ENCODE measurements around the gene YIF1B. TPM values are rescaled to one million over a fixed set of nuclear protein-coding genes. Genes with fewer than 3 reads are reported as not detected.

YIF1B gene
- polyA plus RNA-seq, 5 donors: 24.0 to 49.7 (median 31.4) TPM

DNA sequence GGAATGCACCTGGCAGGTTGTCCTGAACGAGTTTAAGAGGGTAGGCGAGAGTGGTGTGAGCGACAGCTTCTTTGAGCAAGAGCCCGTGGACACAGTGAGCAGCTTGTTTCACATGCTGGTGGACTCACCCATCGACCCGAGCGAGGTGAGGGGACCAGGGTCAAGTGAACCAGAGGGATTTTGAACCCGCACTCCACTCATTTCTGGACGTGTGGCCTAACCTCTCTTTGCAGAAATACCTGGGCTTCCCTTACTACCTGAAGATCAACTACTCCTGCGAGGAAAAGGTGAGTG is 21.6 kb upstream of the YIF1B start:
- no peak for DNase-seq

DNA sequence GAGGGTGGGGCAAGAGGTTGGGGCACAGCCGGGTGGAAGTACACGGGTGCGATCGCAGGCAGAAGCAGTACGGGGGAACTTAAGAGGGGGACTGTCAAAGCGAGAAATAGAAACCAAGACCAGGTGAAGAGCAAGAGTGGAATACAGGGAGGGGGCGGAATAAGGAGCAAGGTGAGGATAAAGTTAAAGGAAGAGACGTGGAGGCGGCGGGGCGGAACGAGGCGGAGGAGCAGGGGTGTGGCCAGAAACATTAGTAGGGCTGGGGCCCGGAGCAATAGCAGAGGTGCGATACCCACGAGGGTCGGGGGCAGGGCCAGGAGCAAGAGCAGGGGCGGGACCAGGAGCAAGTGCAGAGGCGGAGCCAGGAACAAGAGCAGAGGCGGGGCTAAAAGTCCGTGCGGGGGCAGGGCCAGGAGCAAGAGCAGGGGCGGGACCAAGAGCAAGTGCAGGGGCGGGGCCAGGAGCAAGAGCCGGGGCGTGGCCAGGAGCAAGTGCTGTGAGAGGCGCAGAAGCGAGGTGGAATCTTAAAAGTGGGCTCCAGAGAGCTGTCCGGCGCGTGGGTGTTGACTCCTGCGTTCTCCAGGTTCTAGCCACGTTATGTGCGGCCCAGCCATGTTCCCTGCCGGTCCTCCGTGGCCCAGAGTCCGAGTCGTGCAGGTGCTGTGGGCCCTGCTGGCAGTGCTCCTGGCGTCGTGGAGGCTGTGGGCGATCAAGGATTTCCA is 21.1 kb upstream of the YIF1B start:
- DNase-seq: peak; percentile 85 to 88

DNA sequence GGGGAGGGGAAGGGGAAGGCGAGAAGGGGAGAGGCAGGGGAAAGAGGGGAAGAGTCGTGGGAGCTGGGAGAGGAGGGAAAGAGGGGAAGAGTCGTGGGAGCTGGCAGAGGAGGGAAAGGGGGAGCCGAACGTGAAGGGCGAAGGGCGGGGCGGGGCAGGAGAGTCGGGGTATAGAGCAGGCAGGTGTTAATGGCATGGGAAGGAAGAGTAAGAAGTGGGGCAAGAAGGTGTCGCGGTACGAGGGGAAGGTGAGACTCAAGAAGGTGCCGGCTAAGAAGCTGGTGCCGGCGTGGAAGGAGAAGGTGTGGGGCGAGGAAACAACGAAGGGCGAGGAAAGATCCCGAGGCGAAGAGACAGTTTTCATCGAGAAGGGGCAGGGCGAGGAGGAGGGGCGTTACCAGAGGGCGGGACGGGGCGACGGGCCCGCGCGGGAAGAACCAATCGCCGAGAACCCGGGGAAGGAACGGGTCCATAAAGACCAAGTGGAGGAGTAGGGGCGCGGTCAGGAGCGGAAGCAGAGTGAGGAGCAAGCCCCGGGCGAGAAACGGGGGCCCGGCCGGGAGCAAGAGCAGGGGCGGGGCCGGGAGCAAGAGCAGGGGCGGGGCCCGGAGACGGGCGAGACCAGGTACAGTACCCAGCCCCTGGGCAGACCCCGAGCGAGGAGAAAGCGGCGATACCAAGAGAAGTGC is 20.3 kb upstream of the YIF1B start:
- peak; percentile 91 to 92 for DNase-seq

DNA sequence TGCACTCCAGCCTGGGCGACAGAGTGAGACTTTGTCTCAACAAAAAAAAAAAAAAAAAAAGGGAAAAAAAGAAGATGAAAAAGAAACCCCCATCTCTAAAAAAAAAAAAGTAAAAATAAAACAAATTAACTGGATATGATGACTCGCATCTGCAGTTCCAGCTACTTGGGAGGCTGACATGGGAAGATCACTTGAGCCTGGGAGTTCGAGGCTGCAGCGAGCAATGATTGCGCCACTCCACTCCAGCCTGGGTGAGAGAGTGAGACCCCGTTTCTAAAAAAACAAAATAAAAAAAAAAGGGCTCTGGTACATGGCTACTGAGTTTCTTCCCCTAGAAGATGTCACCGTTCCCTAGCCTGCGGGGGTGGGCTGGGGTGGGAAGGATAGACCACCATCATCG is 17.5 kb upstream of the YIF1B start:
- no peak for DNase-seq

DNA sequence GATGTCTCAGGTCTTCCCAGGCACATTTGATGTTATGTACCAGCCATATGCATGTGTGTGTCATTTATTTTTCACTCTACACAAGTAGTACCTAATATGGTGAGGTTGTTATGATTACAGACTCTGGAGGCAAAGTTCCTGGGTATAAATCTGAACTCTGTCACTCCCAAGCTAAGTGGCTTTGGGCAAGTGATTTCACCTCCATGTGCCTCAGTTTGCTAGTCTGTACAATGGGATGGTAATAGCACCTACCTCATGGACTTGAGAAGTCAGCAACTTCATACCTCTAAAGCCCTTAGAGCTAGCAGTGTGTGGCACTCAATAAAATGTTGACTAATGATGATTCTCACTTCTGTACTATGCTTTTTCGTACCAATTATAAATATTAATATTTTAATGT is 16.0 kb upstream of the YIF1B start:
- no peak for DNase-seq

DNA sequence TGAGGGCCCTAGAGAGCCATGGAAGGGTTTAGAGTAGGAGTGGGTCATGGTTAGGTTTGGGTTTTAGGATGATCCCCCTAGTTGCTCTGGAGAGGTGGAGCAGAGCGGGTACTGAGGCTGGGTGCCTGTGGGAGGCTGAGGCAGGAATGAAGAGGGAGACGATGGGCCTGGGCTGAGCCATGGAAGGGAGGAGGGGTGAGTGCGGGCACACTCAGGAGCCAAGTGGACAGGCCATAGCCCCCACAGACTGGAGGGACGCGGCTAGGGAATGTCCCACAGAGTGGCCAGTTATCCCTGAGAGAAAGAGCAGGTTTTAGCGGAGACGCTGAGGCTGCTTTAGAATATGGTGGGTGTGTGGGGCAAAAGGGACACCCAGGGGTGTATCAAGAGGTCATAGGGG is 13.9 kb upstream of the YIF1B start:
- no peak for DNase-seq

DNA sequence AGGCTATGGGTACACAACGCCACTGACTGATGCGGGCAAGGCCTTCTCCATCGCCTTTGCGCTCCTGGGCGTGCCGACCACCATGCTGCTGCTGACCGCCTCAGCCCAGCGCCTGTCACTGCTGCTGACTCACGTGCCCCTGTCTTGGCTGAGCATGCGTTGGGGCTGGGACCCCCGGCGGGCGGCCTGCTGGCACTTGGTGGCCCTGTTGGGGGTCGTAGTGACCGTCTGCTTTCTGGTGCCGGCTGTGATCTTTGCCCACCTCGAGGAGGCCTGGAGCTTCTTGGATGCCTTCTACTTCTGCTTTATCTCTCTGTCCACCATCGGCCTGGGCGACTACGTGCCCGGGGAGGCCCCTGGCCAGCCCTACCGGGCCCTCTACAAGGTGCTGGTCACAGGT is 10.8 kb upstream of the YIF1B start:
- DNase-seq: no peak

DNA sequence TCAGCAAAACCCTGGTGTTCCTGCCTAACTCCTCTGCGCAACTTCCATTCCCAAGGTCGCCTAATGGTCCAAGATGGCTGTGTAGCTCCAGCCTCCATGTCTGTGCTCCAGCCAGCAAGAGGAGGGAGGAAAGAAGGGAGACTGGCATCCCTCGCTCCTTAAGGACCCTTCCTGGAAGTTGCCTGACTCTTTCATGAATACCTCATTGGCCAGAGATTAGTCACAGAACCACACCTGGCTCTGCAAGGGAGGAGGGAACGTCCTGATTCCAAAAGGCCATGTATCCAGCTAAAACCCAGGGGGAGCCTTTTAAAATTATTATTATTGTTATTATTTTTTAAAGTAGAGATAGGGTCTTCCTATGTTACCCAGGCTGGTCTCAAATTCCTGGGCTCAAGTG is 8.7 kb upstream of the YIF1B start:
- DNase-seq: no peak

DNA sequence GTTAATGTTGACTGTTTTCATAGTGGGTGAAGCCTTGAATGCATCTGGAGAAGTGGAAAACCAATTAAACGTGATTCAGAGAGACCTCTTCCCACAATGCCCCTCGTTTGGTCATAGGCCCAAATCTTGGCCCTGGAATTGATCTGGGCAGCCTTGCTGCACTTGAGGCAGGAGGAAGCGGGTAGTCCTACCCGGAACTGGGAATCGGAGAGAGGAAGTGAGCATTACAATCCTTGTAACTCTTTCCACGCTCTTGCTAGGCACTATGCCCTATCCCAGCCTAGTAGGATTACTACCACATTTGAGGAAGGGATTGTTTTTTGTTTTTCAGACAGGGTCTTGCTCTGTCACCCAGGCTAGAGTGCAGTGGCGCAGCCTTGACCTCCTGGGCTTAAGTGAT is 7.5 kb upstream of the YIF1B start:
- no peak for DNase-seq

DNA sequence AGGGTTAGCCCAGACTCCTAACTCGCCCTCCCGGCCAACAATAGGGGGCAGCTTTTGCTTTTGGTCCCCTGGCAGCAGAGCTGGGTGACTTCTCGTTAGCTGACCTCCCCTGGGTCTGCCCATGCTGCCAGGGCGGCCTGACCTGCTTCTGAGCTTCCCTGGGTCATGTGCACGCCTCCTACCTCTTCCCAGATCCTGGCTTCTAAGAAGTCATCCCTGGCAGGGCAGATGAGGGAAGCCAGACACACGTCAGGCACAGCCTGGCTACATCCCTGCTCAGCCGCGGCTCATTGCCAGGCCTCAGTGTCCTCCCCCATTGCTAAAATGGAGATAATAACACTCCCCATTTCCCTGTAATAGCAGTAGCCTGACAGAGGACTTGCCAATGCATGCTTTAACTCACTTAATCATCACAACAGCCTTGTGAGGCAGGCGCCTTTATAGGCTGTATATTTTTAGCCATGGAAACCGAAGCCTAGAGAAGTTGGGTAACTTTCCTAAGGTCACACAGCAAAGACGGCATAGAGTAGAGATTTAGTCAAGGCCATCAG is 6.0 kb upstream of the YIF1B start:
- peak in 1 of 2 donors; percentile 64 for DNase-seq

DNA sequence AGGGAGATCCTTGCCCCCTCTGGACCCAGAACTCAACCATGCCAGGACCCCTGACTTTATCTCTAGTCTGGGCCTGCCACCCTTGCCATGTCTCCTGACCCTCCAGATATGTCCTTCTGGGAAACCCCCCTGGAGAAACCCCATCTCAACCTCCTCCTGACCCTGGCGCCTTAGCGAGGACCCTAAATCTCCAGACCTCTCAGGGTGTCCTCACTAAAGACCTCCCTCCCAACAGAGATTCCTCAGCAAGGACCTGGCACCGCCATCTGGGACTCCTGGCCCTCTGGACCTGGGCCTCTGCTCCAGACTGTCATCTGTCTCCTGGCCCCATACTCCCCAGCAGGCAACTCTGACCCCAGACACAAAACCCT is 5.2 kb upstream of the YIF1B start:
- DNase-seq: no peak

DNA sequence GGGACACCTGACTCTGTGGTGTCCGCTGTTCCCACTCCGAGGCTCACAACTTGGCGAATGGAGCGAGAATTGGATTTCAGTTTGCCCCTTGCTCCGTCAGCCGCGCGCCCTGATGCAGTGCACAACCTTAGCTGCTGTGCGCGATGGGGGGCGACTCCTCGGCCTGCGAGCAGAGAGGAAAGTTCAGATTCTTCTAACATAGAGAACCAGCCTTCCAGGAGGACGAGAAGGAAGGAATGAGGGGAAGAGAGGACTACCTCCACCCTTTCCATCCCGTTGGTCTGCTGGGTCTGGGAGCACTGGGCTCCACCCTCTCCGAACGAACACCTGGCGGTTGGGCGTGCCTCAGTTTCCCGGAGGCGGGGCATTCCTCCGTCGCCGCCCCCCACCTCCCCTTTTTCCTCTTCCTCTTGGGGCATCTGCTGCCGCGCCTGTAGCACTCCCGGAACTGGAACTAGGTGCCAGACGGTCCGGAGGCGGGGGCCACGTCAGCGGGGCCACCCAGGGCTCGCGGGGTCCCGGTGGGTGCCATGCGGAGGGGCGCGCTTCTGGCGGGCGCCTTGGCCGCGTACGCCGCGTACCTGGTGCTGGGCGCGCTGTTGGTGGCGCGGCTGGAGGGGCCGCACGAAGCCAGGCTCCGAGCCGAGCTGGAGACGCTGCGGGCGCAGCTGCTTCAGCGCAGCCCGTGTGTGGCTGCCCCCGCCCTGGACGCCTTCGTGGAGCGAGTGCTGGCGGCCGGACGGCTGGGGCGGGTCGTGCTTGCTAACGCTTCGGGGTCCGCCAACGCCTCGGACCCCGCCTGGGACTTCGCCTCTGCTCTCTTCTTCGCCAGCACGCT is 3.9 kb upstream of the YIF1B start, which contains the start of gene KCNK6:
Gene KCNK6, plus strand, starts transcription at position 425 of the 838 bp plus-strand sequence. Its CDS starts 106 bp downstream, at position 531.
- DNase-seq: no peak

DNA sequence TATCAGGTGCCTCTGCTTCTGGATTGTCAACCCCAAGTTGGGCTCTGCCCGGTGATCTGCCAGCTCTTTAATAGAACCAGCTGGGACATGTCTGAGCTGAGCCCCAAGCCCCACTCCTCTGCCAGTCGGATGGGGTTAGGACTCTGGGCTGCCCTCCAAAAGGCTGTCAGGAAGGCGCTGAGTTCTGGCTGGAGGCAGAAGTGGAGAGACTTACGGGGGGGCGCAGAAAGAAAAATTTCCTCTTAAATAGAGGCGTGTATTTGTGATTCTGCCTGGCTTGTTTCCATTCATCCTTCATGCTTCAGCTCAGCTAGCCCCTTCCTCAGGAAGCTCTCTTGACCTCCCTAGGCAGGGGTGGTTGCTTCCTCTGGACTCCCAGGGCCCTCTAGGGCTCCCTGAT is 2.9 kb upstream of the YIF1B start:
- peak; percentile 62 to 71 for DNase-seq

DNA sequence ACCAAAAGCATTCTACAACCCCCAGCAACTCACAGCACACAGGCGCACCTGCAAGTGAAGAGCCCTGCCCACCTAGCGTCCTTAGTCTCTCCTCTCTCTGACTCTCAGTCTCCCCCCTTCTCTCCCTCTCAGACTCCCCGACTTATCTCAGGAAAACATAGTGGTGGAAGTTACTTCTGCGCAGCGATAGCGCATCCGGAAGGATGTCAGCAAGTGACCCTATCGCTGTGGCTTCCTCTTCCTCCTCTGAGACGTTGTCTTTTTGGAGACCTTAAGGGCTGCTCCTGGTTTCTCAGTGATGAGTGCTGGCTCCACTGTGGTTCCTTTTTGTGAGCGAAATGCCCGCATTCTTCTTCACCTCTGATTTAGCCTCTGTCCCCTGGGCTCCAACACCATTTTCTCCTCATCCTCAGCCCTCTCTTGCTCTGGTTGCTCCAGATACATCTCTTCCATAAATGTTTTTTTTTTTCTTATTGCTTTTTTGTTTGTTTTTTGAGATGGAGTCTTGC is 1.4 kb upstream of the YIF1B start:
- no peak for DNase-seq

DNA sequence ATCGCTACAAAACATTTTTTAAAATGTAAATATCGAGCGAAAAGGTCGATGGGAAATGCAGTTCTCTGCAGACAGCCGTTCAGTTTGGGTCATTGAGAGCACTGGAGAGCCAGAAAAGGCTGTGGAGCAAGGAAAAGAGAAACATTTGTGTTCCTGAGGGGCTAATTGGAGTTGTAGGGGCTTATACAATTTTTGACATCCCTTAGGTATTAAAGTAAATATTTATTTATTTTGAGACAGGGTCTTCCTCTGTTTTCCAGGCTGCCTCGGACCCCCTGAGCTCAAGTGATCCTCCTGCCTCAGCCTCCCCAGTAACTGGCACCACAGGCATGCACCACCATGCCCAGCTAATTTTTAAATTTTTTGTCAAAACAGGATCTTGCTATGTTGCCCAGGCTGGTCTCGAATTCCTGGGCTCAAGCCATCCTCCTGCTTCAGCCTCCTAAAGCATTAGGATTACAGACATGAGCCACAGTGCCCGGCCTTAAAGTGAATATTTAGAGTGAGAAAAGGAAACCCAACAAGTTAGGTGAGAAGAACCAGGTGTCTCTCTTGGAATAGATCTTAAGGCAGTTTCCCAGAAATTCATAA is 825 bp upstream of the YIF1B start:
- DNase-seq: no peak

DNA sequence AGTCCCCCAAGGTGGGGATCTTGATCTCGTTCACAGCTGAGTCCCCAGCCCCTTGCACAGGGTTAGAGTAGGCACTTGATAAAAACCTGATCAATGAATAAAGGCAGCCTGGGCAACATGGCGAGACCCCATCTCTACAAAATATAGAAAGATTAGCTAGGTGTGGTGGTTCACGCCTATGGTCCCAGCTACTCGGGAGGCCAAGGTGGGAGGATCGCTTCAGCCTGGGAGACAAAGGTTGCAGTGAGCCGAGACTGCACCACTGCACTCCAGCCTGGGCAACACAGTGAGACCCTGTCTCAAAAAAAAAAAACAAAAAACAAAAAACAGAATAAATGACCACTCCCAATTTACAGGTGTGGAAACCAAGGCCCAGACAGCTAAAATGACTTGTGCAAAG is 4.8 kb downstream of the YIF1B start:
- DNase-seq: no peak

DNA sequence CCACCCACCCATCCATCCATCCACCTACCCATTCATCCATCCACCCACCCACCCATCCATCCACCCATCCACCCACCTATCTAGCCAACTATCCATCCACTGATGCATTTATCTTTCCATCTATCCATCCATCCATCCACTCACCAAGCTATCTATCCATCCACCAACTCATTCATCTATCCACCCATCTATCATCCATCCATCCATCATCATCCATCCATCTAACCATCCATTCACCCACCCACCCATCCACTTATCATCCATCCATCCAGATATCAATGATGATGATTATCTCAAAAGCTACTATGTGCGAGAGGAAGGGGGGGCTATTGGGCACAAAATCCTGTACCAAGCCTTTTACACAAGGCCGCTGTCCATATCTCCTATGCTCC is 5.5 kb downstream of the YIF1B start:
- DNase-seq: no peak

DNA sequence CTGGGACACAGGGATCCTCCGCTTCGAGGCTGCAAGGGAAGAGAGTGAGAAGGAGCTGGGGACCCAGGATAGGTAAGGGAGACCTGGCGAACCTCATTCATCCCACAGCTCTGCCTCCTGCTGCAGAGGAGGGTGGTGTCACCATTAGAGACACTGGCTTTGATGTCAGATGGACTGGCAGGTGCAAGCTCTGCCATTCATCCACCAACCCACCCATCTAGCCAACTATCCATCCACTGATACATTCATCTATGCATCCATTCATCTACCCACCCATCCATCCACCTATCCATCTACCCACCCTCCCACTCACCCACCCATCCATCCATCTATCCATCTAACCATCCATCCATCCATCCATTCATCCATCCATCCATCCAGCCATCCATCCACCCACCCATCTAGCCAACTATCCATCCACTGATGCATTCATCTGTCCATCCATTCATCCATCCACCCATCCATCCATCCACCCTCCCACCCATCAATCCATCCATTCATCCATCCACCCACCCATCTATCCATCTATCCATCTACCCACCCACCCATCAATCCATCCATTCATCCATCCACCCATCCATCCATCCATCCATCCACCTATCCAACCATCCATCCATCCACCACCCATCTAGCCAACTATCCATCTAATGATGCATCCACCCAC is 6.0 kb downstream of the YIF1B start:
- no peak for DNase-seq

DNA sequence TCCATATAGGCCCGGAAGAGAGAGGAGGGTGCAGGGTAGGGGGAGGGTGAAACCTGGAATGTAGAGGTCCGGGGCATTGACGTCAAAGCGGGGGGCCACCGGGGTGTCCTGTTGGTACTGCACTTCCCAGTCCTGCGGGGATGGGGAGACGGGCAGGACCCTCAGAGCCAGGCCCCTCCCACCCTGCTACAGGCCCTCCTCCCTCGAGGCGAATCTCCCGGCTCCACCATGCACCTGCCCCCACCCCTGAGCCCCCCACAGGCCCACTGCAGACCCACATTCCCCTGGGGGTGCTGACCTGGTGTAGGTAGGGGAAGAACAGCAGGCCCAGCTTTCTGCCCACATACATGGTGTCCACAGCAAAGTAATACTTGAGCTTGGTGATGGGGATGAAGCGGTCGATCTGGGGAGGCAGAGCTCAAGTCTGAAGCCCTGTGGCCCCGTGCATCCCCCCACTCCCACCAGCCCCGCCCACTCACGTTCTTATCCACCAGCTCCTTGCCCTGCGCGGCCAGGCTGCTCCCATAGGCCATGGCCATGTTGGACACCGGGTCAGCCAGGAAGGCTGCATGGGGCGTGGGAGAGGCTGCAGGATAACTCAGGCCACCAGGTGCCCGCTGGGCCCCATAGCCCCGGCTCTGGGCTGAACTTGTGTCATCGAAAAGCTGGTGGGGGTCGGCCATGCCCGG is 6.7 kb downstream of the YIF1B start:
- DNase-seq: no peak

DNA sequence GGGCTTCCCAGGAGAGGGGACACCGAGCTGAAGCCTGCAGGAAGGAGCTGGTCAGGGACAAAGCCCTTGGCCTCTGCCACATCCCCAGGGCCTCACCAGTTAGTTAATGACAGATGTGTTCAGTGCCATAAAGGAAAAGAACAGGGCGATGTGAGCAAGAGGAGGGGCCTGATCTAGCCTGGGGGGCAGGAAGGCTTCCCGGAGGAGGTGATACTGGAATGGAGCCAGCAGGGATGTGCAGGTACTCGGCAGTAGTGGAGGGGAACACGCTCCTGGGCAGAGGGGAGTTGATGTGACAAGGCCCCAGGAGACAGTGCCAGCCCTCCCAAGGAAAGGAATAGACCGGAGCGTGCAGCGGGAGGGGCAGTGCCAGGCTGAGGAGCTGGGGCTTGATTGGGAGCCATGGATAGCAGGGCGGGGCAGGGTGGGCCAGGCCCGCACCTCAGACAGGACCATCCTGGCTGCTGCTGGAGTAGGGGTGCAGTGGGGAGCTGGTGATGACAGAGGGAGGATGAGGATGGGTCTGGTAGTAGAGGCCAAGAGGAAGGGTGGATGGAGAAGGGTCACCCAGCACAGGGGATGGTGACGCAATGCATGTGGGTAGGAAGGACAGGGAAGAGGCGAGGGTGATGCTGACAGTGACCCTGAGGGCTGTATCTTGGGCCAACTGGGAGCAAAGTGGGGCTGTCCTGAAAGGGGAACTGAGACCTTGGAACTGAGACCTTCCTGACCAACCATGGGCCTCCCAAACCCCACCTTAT is 7.6 kb downstream of the YIF1B start:
- no peak for DNase-seq

Data from right lung (tissue), 5 donors.